ENCODE results near the gene CCNJL.

Gene CCNJL

DNA sequence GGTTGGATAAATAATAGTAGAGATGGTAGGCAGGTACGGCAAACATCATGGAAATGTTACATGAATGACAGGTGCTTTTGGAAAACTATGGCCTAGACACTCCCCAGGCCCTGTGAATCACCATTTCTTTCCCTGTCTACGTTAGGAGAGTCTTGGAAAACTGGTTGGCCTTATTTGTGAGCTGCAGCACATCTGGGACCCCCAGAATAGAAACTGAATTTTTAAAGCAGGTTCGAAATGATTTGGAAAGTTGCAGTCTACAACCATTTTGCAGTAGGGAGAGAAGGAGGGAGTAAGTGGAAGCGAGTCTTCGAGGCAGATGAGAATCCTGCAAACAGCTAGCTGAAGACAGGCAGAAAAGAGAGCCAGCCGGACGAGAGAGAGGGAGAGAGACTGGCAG lies 45.0 kb upstream of the CCNJL start:
- no peaks in the 10 kb centered on the region for H3K36me3 ChIP-seq (ENCODE audit: control insufficient read depth in 4 of 4, insufficient read depth in 4 of 4, low read length in 3 of 4)
- no peak for DNase-seq
- CTCF ChIA-PET = interaction anchor here (1.3 to 2.0 kb wide), 4 partner anchors 9 to 19 kb away, joined by 3 to 5 read pairs (median 4); no protein-coding TSS in a partner anchor
- POLR2A ChIA-PET = no interaction called here
- H3K27me3 ChIP-seq (replicated peaks in 2 of 5; ENCODE audit: control insufficient read depth in 4 of 5, insufficient read depth in 5 of 5, low read length in 4 of 5) = no peaks in the 10 kb centered on the region
- H3K9me3 ChIP-seq (ENCODE audit: control extremely low read depth in 1 of 5, control insufficient read depth in 4 of 5, insufficient read depth in 2 of 5, low read depth in 1 of 5, low read length in 4 of 5) = no peaks in the 10 kb centered on the region
- WGBS (ENCODE audit: insufficient coverage) = 95% methylated on average over 7 of the region's 7 CpGs
- H3K27ac ChIP-seq (ENCODE audit: insufficient read depth in 1 of 2, low read depth in 1 of 2, low read length in 2 of 2, poor library complexity in 1 of 2, severe bottlenecking in 2 of 2) = no peak overlapping the region
- no peaks in the 10 kb centered on the region for H3K4me1 ChIP-seq (ENCODE audit: control extremely low read depth in 1 of 4, control insufficient read depth in 4 of 4, insufficient read depth in 4 of 4, low read length in 3 of 4)
- H3K4me3 ChIP-seq (ENCODE audit: control insufficient read depth in 1 of 7, extremely low read depth in 1 of 7, insufficient read depth in 4 of 7, low read depth in 2 of 7, low read length in 6 of 7) = no peak overlapping the region

DNA sequence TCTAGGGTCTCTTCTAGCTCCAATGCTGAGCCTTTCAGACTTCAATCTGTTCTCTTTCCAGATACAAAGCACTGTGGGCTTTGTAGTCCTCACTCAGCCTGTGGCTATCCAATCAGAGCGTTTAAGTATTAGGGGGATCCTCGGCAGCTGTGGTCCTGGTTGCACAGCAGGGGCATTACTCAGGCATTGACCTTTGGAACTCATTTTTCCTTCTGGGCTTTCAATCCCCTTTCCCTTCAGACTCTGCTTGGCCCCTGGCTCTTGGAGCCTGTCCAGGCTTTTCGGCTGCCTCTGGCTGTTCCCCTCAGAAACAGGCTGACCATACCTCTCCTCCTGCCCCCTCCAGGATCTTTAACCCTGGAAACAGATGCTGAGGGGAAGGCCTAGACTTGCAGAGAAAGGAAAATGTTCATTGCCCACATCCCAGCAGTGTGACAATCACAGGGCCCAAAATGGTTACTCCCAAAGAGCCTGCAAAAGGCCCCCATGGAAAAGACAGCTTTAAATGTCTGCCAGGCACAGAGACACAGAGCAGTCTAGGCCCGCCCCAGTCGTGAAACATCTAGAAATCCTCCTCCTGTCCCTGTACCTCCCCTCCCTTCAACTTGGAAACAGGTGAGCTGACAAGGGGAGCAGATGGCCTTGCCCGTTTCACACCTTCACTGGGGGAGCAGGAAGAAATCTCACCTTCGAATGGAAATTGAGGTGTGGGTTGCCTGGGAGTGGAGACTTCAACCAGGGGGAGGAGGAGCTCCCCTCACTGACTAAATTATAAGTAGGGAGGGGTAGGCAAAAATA lies 44.4 kb upstream of the CCNJL start:
- H3K4me1 ChIP-seq (ENCODE audit: control extremely low read depth in 1 of 4, control insufficient read depth in 4 of 4, insufficient read depth in 4 of 4, low read length in 3 of 4) = no peaks in the 10 kb centered on the region
- H3K27me3 ChIP-seq (replicated peaks in 2 of 5; ENCODE audit: control insufficient read depth in 4 of 5, insufficient read depth in 5 of 5, low read length in 4 of 5) = no peaks in the 10 kb centered on the region
- no peak for DNase-seq
- ChIA-PET POLR2A (no interaction called here), CTCF (interaction anchor here (1.4 to 2.0 kb wide), 3 partner anchors 11 to 20 kb away, joined by 4 to 5 read pairs (median 5); no protein-coding TSS in a partner anchor)
- H3K36me3 ChIP-seq (ENCODE audit: control insufficient read depth in 4 of 4, insufficient read depth in 4 of 4, low read length in 3 of 4) = no peaks in the 10 kb centered on the region
- WGBS (ENCODE audit: insufficient coverage) = 94% methylated on average over 6 of the region's 7 CpGs
- no peak overlapping the region for H3K4me3 ChIP-seq (ENCODE audit: control insufficient read depth in 1 of 7, extremely low read depth in 1 of 7, insufficient read depth in 4 of 7, low read depth in 2 of 7, low read length in 6 of 7)
- H3K27ac ChIP-seq (ENCODE audit: insufficient read depth in 1 of 2, low read depth in 1 of 2, low read length in 2 of 2, poor library complexity in 1 of 2, severe bottlenecking in 2 of 2) = no peak overlapping the region
- H3K9me3 ChIP-seq (ENCODE audit: control extremely low read depth in 1 of 5, control insufficient read depth in 4 of 5, insufficient read depth in 2 of 5, low read depth in 1 of 5, low read length in 4 of 5) = no peaks in the 10 kb centered on the region

DNA sequence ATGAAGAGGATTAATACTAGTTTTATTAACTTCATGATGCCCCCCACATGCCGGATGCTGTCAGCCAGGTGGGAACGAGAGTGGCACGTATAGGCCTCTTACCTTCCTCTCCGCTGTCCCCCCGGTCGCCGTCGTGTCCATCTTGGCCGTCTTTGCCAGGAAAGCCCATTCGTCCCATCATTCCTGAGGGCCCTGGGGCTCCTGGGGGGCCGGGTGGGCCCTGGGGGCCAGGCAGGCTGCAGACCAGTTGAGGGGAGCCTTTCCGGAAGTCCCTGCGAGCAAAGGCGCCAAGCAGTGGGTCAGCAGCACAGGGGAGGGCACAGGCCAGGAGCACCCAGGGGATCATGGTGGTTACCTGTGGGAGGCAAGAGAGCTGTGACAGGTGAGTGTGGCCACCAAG lies 42.3 kb upstream of the CCNJL start:
- no peaks in the 10 kb centered on the region for H3K27me3 ChIP-seq (replicated peaks in 2 of 5; ENCODE audit: control insufficient read depth in 4 of 5, insufficient read depth in 5 of 5, low read length in 4 of 5)
- ChIA-PET CTCF (interaction anchor here (1.3 kb wide), 1 partner anchor 20 kb away, joined by 3 read pairs; no protein-coding TSS in a partner anchor), POLR2A (no interaction called here)
- 95% methylated on average over 12 of the region's 14 CpGs for whole genome bisulfite sequencing (ENCODE audit: insufficient coverage)
- H3K36me3 ChIP-seq (ENCODE audit: control insufficient read depth in 4 of 4, insufficient read depth in 4 of 4, low read length in 3 of 4) = no peaks in the 10 kb centered on the region
- H3K27ac ChIP-seq (ENCODE audit: insufficient read depth in 1 of 2, low read depth in 1 of 2, low read length in 2 of 2, poor library complexity in 1 of 2, severe bottlenecking in 2 of 2) = no peak overlapping the region
- no peaks in the 10 kb centered on the region for H3K4me1 ChIP-seq (ENCODE audit: control extremely low read depth in 1 of 4, control insufficient read depth in 4 of 4, insufficient read depth in 4 of 4, low read length in 3 of 4)
- H3K4me3 ChIP-seq (ENCODE audit: control insufficient read depth in 1 of 7, extremely low read depth in 1 of 7, insufficient read depth in 4 of 7, low read depth in 2 of 7, low read length in 6 of 7) = no peak overlapping the region
- H3K9me3 ChIP-seq (ENCODE audit: control extremely low read depth in 1 of 5, control insufficient read depth in 4 of 5, insufficient read depth in 2 of 5, low read depth in 1 of 5, low read length in 4 of 5) = no peaks in the 10 kb centered on the region
- DNase-seq = no peak

DNA sequence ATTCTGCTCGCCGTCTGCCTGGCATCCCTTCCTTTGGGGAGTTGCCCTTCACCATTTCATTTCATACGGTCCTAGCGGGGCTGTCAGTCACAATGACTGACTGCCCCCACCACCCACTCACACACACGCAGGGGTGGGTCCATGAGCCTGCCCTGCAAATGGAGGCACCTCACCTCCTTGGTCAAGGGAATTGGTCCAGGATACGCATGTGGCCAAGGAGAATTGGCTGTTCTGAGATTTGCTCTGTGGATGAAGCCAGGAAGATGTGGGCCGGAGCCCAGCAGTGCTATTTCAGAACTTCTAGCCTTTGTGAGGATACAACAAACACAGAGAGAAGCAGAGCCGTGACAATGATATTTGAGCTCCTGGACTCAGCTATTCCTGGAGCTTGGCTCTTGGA lies 41.0 kb upstream of the CCNJL start:
- no peak for DNase-seq
- WGBS (ENCODE audit: insufficient coverage) = 97% methylated on average over 6 of the region's 8 CpGs
- CTCF ChIA-PET = no interaction called here

DNA sequence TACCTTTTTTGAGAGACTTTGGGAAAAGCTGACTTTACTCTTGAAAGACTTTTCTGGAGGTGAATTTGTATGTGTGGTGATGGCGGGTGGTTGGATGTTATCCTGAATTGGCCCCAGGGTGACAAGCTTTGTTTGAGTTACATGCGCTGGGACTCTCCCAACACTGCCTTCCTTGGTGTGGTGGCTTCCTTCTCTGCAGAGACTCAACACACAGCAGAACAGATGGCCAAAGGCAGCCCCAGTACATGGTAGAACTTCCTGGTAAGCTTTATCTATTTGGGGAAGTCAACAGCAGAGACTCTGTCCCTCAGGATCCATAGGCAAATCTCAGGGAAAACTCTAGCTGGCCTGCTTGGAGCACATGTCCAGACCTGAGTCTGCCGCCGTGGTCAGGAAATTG lies 39.9 kb upstream of the CCNJL start:
- CTCF ChIA-PET = interaction anchor here (0.7 to 1.7 kb wide), 8 partner anchors 9 to 331 kb away, joined by 3 to 5 read pairs (median 4); no protein-coding TSS in a partner anchor
- H3K36me3 ChIP-seq (ENCODE audit: control insufficient read depth in 4 of 4, insufficient read depth in 4 of 4, low read length in 3 of 4) = no peaks in the 10 kb centered on the region
- WGBS (ENCODE audit: insufficient coverage) = 100% methylated on average over 1 of the region's 4 CpGs
- DNase-seq = no peak
- no peaks in the 10 kb centered on the region for H3K4me1 ChIP-seq (ENCODE audit: control extremely low read depth in 1 of 4, control insufficient read depth in 4 of 4, insufficient read depth in 4 of 4, low read length in 3 of 4)
- no peaks in the 10 kb centered on the region for H3K9me3 ChIP-seq (ENCODE audit: control extremely low read depth in 1 of 5, control insufficient read depth in 4 of 5, insufficient read depth in 2 of 5, low read depth in 1 of 5, low read length in 4 of 5)
- H3K27ac ChIP-seq (ENCODE audit: insufficient read depth in 1 of 2, low read depth in 1 of 2, low read length in 2 of 2, poor library complexity in 1 of 2, severe bottlenecking in 2 of 2) = no peak overlapping the region
- no peak overlapping the region for H3K4me3 ChIP-seq (ENCODE audit: control insufficient read depth in 1 of 7, extremely low read depth in 1 of 7, insufficient read depth in 4 of 7, low read depth in 2 of 7, low read length in 6 of 7)
- POLR2A ChIA-PET = interaction anchor here (0.6 kb wide), 1 partner anchor 16 kb away, joined by 3 read pairs; no protein-coding TSS in a partner anchor
- H3K27me3 ChIP-seq (replicated peaks in 2 of 5; ENCODE audit: control insufficient read depth in 4 of 5, insufficient read depth in 5 of 5, low read length in 4 of 5) = no peaks in the 10 kb centered on the region

More for the DNA sequence above, 41.0 kb upstream of the CCNJL start:
- Histone ChIP-seq H3K9me3 (ENCODE audit: control extremely low read depth in 1 of 5, control insufficient read depth in 4 of 5, insufficient read depth in 2 of 5, low read depth in 1 of 5, low read length in 4 of 5) (no peaks in the 10 kb centered on the region), H3K4me3 (ENCODE audit: control insufficient read depth in 1 of 7, extremely low read depth in 1 of 7, insufficient read depth in 4 of 7, low read depth in 2 of 7, low read length in 6 of 7) (no peak overlapping the region), H3K36me3 (ENCODE audit: control insufficient read depth in 4 of 4, insufficient read depth in 4 of 4, low read length in 3 of 4) (no peaks in the 10 kb centered on the region), H3K27ac (ENCODE audit: insufficient read depth in 1 of 2, low read depth in 1 of 2, low read length in 2 of 2, poor library complexity in 1 of 2, severe bottlenecking in 2 of 2) (no peak overlapping the region), H3K27me3 (replicated peaks in 2 of 5; ENCODE audit: control insufficient read depth in 4 of 5, insufficient read depth in 5 of 5, low read length in 4 of 5) (no peaks in the 10 kb centered on the region), H3K4me1 (ENCODE audit: control extremely low read depth in 1 of 4, control insufficient read depth in 4 of 4, insufficient read depth in 4 of 4, low read length in 3 of 4) (no peaks in the 10 kb centered on the region)
- POLR2A ChIA-PET = no interaction called here

DNA sequence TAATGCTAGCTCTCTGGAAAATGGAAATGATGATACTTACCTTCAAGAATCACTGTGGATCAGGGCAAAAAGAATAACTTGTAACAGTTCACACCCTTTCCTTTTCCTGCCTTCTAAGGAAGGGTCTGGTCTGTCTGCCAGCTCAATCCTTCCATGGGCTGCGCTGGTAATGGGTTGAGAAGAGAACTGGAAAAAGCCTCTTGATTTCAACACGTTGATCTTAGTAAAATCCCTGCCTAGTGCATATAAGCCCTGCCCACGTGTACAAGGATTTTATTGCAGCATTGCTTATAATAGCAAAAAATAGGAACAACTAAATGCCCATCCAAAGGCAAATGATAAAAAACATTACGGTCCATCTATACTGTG lies 37.6 kb upstream of the CCNJL start:
- peaks cover 0 to 2% (median under 1%) of the 10 kb centered on the region in 4 experiments for H3K4me1 ChIP-seq (ENCODE audit: control extremely low read depth in 1 of 4, control insufficient read depth in 4 of 4, insufficient read depth in 4 of 4, low read length in 3 of 4)
- H3K36me3 ChIP-seq (ENCODE audit: control insufficient read depth in 4 of 4, insufficient read depth in 4 of 4, low read length in 3 of 4) = no peaks in the 10 kb centered on the region
- ChIA-PET POLR2A (interaction anchor here (0.6 kb wide), 1 partner anchor 142 kb away, joined by 4 read pairs; no protein-coding TSS in a partner anchor), CTCF (interaction anchor here (0.6 to 9.8 kb wide), 4 partner anchors 18 to 270 kb away, joined by 3 to 85 read pairs (median 6); no protein-coding TSS in a partner anchor)
- H3K27ac ChIP-seq (ENCODE audit: insufficient read depth in 1 of 2, low read depth in 1 of 2, low read length in 2 of 2, poor library complexity in 1 of 2, severe bottlenecking in 2 of 2) = no peak overlapping the region
- no peaks in the 10 kb centered on the region for H3K9me3 ChIP-seq (ENCODE audit: control extremely low read depth in 1 of 5, control insufficient read depth in 4 of 5, insufficient read depth in 2 of 5, low read depth in 1 of 5, low read length in 4 of 5)
- DNase-seq = no peak
- WGBS (ENCODE audit: insufficient coverage) = 100% methylated on average over 2 of the region's 4 CpGs
- H3K4me3 ChIP-seq (ENCODE audit: control insufficient read depth in 1 of 7, extremely low read depth in 1 of 7, insufficient read depth in 4 of 7, low read depth in 2 of 7, low read length in 6 of 7) = no peak overlapping the region
- H3K27me3 ChIP-seq (replicated peaks in 2 of 5; ENCODE audit: control insufficient read depth in 4 of 5, insufficient read depth in 5 of 5, low read length in 4 of 5) = no peaks in the 10 kb centered on the region

DNA sequence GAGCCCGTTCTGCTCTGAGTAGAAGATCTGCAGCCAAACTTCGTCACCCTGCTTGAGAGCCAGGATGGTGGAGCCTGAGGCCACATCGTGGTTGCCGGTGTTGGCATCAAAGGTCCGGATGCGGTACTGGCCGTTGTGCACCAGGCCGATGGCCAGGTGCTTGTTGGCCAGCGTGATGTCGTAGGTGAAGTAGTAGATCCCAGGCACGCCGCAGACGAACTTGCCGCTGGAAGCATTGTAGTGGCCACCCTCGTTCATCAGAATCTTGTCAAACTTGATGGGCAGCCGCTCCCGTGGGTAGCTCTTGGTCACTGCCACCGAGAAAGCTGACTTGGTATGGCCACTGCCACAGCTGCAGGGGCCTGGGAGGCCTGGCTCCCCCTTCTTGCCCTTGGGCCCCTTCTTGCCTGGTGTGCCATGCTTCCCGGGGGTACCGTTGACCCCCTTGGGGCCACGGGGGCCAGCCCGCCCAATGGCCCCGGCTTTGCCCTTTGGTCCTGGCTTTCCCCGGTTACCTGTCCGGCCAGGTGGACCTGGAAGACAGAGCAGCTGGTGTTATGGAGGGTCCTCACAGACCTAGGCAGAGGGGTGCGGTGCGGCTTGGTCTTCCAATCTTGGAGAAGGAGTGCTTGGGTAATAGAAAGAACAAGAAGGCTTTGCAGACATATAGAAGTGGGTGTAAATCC lies 37.0 kb upstream of the CCNJL start:
- no peak overlapping the region for H3K27ac ChIP-seq (ENCODE audit: insufficient read depth in 1 of 2, low read depth in 1 of 2, low read length in 2 of 2, poor library complexity in 1 of 2, severe bottlenecking in 2 of 2)
- ChIA-PET POLR2A (interaction anchor here (0.6 kb wide), 1 partner anchor 141 kb away, joined by 4 read pairs; no protein-coding TSS in a partner anchor), CTCF (interaction anchor here (0.6 to 9.8 kb wide), 3 partner anchors 17 to 269 kb away, joined by 3 to 85 read pairs (median 8); no protein-coding TSS in a partner anchor)
- no peaks in the 10 kb centered on the region for H3K36me3 ChIP-seq (ENCODE audit: control insufficient read depth in 4 of 4, insufficient read depth in 4 of 4, low read length in 3 of 4)
- WGBS (ENCODE audit: insufficient coverage) = 96% methylated on average over 27 of the region's 27 CpGs
- no peaks in the 10 kb centered on the region for H3K27me3 ChIP-seq (replicated peaks in 2 of 5; ENCODE audit: control insufficient read depth in 4 of 5, insufficient read depth in 5 of 5, low read length in 4 of 5)
- H3K4me3 ChIP-seq (ENCODE audit: control insufficient read depth in 1 of 7, extremely low read depth in 1 of 7, insufficient read depth in 4 of 7, low read depth in 2 of 7, low read length in 6 of 7) = no peak overlapping the region
- H3K9me3 ChIP-seq (ENCODE audit: control extremely low read depth in 1 of 5, control insufficient read depth in 4 of 5, insufficient read depth in 2 of 5, low read depth in 1 of 5, low read length in 4 of 5) = no peaks in the 10 kb centered on the region
- DNase-seq = no peak
- H3K4me1 ChIP-seq (ENCODE audit: control extremely low read depth in 1 of 4, control insufficient read depth in 4 of 4, insufficient read depth in 4 of 4, low read length in 3 of 4) = peaks cover 0 to 4% (median under 1%) of the 10 kb centered on the region in 4 experiments

Data from common myeloid progenitor, CD34-positive (primary cell).